H9 (cell line): ENCODE measurements around the gene NRCAM. TPM values are rescaled to one million over a fixed set of nuclear protein-coding genes. Genes with fewer than 3 reads are reported as not detected.

ENCODE experiments used
- DNase-seq: peaks from one replicate; pipeline ENCODE4 v3.0.0-alpha.2; 2017
- H2AFZ ChIP-seq: one replicate; pipeline ENCODE4 v1.6.1; 2013; ENCODE audit warnings: mild to moderate bottlenecking, low read length, control low read depth, moderate library complexity
- H2AK5ac ChIP-seq: 2 replicates; pipeline ENCODE4 v1.6.1; 2013; ENCODE audit warnings: low read length, control low read depth, mixed read lengths; ENCODE audit not compliant: insufficient read length
- H2BK120ac ChIP-seq: one replicate; pipeline ENCODE4 v1.6.1; 2013; ENCODE audit warnings: low read depth, mild to moderate bottlenecking, low read length, control low read depth, inconsistent platforms; ENCODE audit not compliant: poor library complexity, severe bottlenecking
- H2BK12ac ChIP-seq: 2 replicates; pipeline ENCODE4 v1.6.1; 2013; ENCODE audit warnings: low read length, control low read depth, mixed read lengths, low read depth; ENCODE audit not compliant: insufficient read length
- H2BK15ac ChIP-seq: 2 replicates; pipeline ENCODE4 v1.6.1; 2013; ENCODE audit warnings: low read depth, low read length, control low read depth
- H2BK20ac ChIP-seq: one replicate; pipeline ENCODE4 v1.6.1; 2013; ENCODE audit warnings: low read depth, mild to moderate bottlenecking, low read length, control low read depth, inconsistent platforms; ENCODE audit not compliant: poor library complexity, severe bottlenecking
- H2BK5ac ChIP-seq: 2 replicates; pipeline ENCODE4 v1.6.1; 2013; ENCODE audit warnings: low read length, control low read depth, mixed read lengths; ENCODE audit not compliant: insufficient read length
- H3K14ac ChIP-seq: 2 replicates; pipeline ENCODE4 v1.6.1; 2013; ENCODE audit warnings: low read length, control low read depth; ENCODE audit not compliant: insufficient read depth
- H3K18ac ChIP-seq: 2 replicates; pipeline ENCODE4 v1.6.1; 2013; ENCODE audit warnings: low read depth, mild to moderate bottlenecking, mixed read lengths, low read length, control low read depth; ENCODE audit not compliant: insufficient read length
- H3K23ac ChIP-seq: 2 replicates; pipeline ENCODE4 v1.6.1; 2013; ENCODE audit warnings: low read length, control low read depth, mixed read lengths, low read depth; ENCODE audit not compliant: insufficient read length
- H3K23me2 ChIP-seq: 2 replicates; pipeline ENCODE4 v1.6.1; 2013; ENCODE audit warnings: low read depth, mild to moderate bottlenecking, mixed read lengths, low read length, control low read depth; ENCODE audit not compliant: insufficient read length, poor library complexity, severe bottlenecking
- H3K27ac ChIP-seq: 2 replicates; pipeline ENCODE4 v1.5.1; 2013; ENCODE audit warnings: low read length, control low read depth, mixed read lengths, low read depth; ENCODE audit not compliant: insufficient read length
- H3K27me3 ChIP-seq: 2 replicates; pipeline ENCODE4 v1.6.1; 2013; ENCODE audit warnings: low read length, control low read depth, inconsistent platforms; ENCODE audit not compliant: insufficient read depth
- H3K4ac ChIP-seq: 2 replicates; pipeline ENCODE4 v1.6.1; 2013; ENCODE audit warnings: low read depth, mild to moderate bottlenecking, control low read depth, inconsistent platforms, low read length, moderate library complexity
- H3K4me1 ChIP-seq: 2 replicates; pipeline ENCODE4 v1.6.1; 2013; ENCODE audit warnings: low read length, control low read depth, inconsistent platforms; ENCODE audit not compliant: insufficient read depth
- H3K4me2 ChIP-seq: 2 replicates; pipeline ENCODE4 v1.6.1; 2013; ENCODE audit warnings: low read length, control low read depth, mixed read lengths; ENCODE audit not compliant: insufficient read length, insufficient read depth
- H3K56ac ChIP-seq: 2 replicates; pipeline ENCODE4 v1.6.1; 2013; ENCODE audit warnings: low read depth, mild to moderate bottlenecking, mixed read lengths, low read length, control low read depth; ENCODE audit not compliant: insufficient read length
- H3K79me1 ChIP-seq: 2 replicates; pipeline ENCODE4 v1.6.1; 2013; ENCODE audit warnings: low read depth, mild to moderate bottlenecking, moderate library complexity, low read length, control low read depth, inconsistent platforms; ENCODE audit not compliant: insufficient read depth, poor library complexity, severe bottlenecking
- H3K79me2 ChIP-seq: 2 replicates; pipeline ENCODE4 v1.6.1; 2013; ENCODE audit warnings: low read length, control low read depth, inconsistent platforms; ENCODE audit not compliant: insufficient read depth
- H3K9ac ChIP-seq: 2 replicates; pipeline ENCODE4 v1.6.1; 2013; ENCODE audit warnings: low read length, control low read depth, mixed read lengths; ENCODE audit not compliant: insufficient read length; ENCODE audit errors: extremely low read depth
- H3K9me3 ChIP-seq: one replicate; pipeline ENCODE4 v1.6.1; 2013; ENCODE audit warnings: low read depth, low read length, inconsistent platforms; ENCODE audit not compliant: control insufficient read depth
- H3T11ph ChIP-seq: one replicate; pipeline ENCODE4 v1.6.1; 2013; ENCODE audit warnings: mild to moderate bottlenecking, low read length, control low read depth, inconsistent platforms
- H4K20me1 ChIP-seq: one replicate; pipeline ENCODE4 v1.6.1; 2013; ENCODE audit not compliant: control insufficient read depth, insufficient read length, insufficient read depth
- H4K5ac ChIP-seq: 2 replicates; pipeline ENCODE4 v1.6.1; 2013; ENCODE audit warnings: low read depth, mild to moderate bottlenecking, mixed read lengths, low read length, control low read depth; ENCODE audit not compliant: insufficient read length
- H4K8ac ChIP-seq: replicated peaks from 2 replicates; pipeline ENCODE4 v1.6.1; 2013; ENCODE audit warnings: low read length, control low read depth, mixed read lengths, low read depth; ENCODE audit not compliant: insufficient read length
- H4K91ac ChIP-seq: 2 replicates; pipeline ENCODE4 v1.6.1; 2013; ENCODE audit warnings: low read depth, mild to moderate bottlenecking, moderate library complexity, mixed read lengths, low read length, control low read depth; ENCODE audit not compliant: insufficient read length
- H3K27ac Mint-ChIP-seq, 3 experiments: 2 replicates in 2 of 3; 3 replicates in 1 of 3; pipeline ENCODE4 v1.8.0; 2020 to 2021; ENCODE audit warnings: mixed read lengths in 3 of 3, mild to moderate bottlenecking in 1 of 3, moderate library complexity in 1 of 3
- H3K27me3 Mint-ChIP-seq: 2 replicates; pipeline ENCODE4 v1.8.0; 2021; ENCODE audit warnings: low read depth, mild to moderate bottlenecking, moderate library complexity, mixed read lengths
- H3K36me3 Mint-ChIP-seq, 3 experiments: 2 replicates in 2 of 3; 3 replicates in 1 of 3; pipeline ENCODE4 v1.8.0; 2020 to 2021; ENCODE audit warnings: low read depth in 3 of 3, mixed read lengths in 3 of 3; ENCODE audit not compliant: insufficient read depth in 1 of 3
- H3K4me1 Mint-ChIP-seq, 2 experiments: 2 replicates each; pipeline ENCODE4 v1.8.0; 2020; ENCODE audit warnings: mixed read lengths in 2 of 2
- H3K4me3 Mint-ChIP-seq, 2 experiments: 2 replicates in 1 of 2; 3 replicates in 1 of 2; pipeline ENCODE4 v1.8.0; 2020 to 2021; ENCODE audit warnings: mild to moderate bottlenecking in 2 of 2, mixed read lengths in 2 of 2, moderate library complexity in 1 of 2
- H3K9me3 Mint-ChIP-seq, 2 experiments: 2 replicates in 1 of 2; 3 replicates in 1 of 2; pipeline ENCODE4 v1.8.0; 2020; ENCODE audit warnings: mild to moderate bottlenecking in 2 of 2, mixed read lengths in 2 of 2, moderate library complexity in 1 of 2
- WGBS: extraction: QIAGEN DNeasy Blood & Tissue Kit; methylation state at CpG from one replicate; pipeline ENCODE4 v1.1.7; 2013; ENCODE audit warnings: missing lambda C conversion rate, low lambda C conversion rate, mixed read lengths; ENCODE audit not compliant: insufficient read length; ENCODE audit errors: extremely low coverage; 5-methylcytosine and 5-hydroxymethylcytosine counted together
- total RNA-seq: library from RNA; stranded (reverse); gene quantifications from 2 replicates; pipeline ENCODE4 v1.2.1, GENCODE V29; 2021
- TF ChIP-seq, protein P1 (sequence below): fragments of 200-600 bp; sonication (generic); conservative IDR thresholded peaks from 3 replicates; pipeline ENCODE4 v1.8.0; 2021; ENCODE audit warnings: antibody characterized with exemption, mild to moderate bottlenecking

The NRCAM gene
- total RNA-seq, 1 experiment from 2014 or later: 2.3 TPM

DNA sequence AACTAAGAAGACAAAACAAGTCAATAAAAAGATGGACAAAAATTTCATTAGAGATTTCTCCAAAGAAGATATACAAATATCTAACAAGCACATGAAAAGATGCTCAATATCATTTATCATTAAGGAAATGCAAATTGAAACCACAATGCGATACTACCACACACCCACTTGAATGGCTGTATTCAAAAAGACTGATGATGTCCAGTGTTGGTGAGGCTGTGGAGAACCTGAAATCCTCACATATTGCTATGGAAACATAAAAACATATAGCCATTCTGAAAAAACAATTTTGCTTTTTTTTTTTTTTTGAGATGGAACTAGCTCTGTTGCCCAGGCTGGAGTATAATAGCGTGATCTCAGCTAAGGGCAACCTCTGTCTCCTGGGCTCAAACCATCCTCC lies 202.0 kb downstream of the NRCAM start:
- H3K9me3 ChIP-seq: peaks cover 4% of the 10 kb centered on the region
- H3K9me3 Mint-ChIP-seq: peaks cover 26 to 32% of the 10 kb centered on the region in 2 experiments
- no peaks in the 10 kb centered on the region for H3K27me3 ChIP-seq
- H3K18ac ChIP-seq: no peak overlapping the region
- no peak overlapping the region for H2BK15ac ChIP-seq
- H3K27me3 Mint-ChIP-seq: no peaks in the 10 kb centered on the region
- H2BK12ac ChIP-seq: no peak overlapping the region
- no peak overlapping the region for H3K23ac ChIP-seq
- WGBS: no CpG with 5 or more reads among the region's 2 CpGs
- no peak overlapping the region for H3K4ac ChIP-seq
- H2BK5ac ChIP-seq: no peak overlapping the region
- TF ChIP-seq, protein P1, sequence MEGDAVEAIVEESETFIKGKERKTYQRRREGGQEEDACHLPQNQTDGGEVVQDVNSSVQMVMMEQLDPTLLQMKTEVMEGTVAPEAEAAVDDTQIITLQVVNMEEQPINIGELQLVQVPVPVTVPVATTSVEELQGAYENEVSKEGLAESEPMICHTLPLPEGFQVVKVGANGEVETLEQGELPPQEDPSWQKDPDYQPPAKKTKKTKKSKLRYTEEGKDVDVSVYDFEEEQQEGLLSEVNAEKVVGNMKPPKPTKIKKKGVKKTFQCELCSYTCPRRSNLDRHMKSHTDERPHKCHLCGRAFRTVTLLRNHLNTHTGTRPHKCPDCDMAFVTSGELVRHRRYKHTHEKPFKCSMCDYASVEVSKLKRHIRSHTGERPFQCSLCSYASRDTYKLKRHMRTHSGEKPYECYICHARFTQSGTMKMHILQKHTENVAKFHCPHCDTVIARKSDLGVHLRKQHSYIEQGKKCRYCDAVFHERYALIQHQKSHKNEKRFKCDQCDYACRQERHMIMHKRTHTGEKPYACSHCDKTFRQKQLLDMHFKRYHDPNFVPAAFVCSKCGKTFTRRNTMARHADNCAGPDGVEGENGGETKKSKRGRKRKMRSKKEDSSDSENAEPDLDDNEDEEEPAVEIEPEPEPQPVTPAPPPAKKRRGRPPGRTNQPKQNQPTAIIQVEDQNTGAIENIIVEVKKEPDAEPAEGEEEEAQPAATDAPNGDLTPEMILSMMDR: no peak
- H3K56ac ChIP-seq: no peak overlapping the region
- no peak overlapping the region for H2AFZ ChIP-seq
- no peak overlapping the region for H3K4me2 ChIP-seq
- H2BK20ac ChIP-seq: no peak overlapping the region
- DNase-seq: no peak
- no peaks in the 10 kb centered on the region for H4K20me1 ChIP-seq
- no peak overlapping the region for H2BK120ac ChIP-seq
- H2AK5ac ChIP-seq: no peak overlapping the region
- H3K4me1 ChIP-seq: no peaks in the 10 kb centered on the region
- no peak overlapping the region for H4K8ac ChIP-seq
- H3K9ac ChIP-seq: no peak overlapping the region
- H3K36me3 Mint-ChIP-seq: peaks cover 8 to 33% (median 10%) of the 10 kb centered on the region in 3 experiments
- no peak overlapping the region for H3T11ph ChIP-seq
- no peak overlapping the region for H3K14ac ChIP-seq
- H3K79me1 ChIP-seq: no peaks in the 10 kb centered on the region
- peaks cover 0 to 4% of the 10 kb centered on the region in 2 experiments; a peak in 1 of 4 replicates for H3K4me1 Mint-ChIP-seq
- H4K91ac ChIP-seq: no peak overlapping the region
- no peaks in the 10 kb centered on the region for H3K23me2 ChIP-seq
- no peak overlapping the region for H3K27ac Mint-ChIP-seq
- no peak overlapping the region for H3K4me3 Mint-ChIP-seq
- no peak overlapping the region for H3K27ac ChIP-seq
- H4K5ac ChIP-seq: no peak overlapping the region
- H3K79me2 ChIP-seq: no peaks in the 10 kb centered on the region
